ENCODE results near the gene MBOAT1. TPM values are rescaled to one million over a fixed set of nuclear protein-coding genes. Genes with fewer than 3 reads are reported as not detected.

MBOAT1 gene
- total RNA-seq, 1 donor from 2014 or later, result 6.6 TPM

DNA sequence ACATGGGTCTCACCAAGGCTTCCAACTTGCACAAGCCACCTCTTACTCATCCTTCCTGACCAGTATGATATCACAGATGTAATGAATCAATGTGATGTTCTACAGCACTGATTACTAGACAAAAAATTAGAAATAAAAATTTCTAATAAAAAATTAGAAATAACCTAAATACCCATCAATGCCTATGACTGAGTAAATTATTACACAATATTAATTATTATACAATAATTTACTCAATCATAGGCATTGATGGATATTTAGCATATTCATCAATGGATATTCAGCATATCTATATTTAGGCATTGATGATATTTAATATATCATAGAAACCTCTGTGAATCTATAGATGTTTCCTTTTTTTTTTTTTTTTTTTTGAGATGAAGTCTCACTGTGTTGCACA is 43.2 kb upstream of the MBOAT1 start:
- Mint-ChIP-seq H3K27ac (ENCODE audit: unreplicated experiment) (no peak overlapping the region), H3K36me3 (ENCODE audit: unreplicated experiment) (peaks cover 5% of the 10 kb centered on the region), H3K4me3 (ENCODE audit: unreplicated experiment) (no peak overlapping the region), H3K9me3 (ENCODE audit: unreplicated experiment) (peaks cover 11% of the 10 kb centered on the region), H3K4me1 (ENCODE audit: unreplicated experiment) (no peaks in the 10 kb centered on the region), H3K27me3 (ENCODE audit: unreplicated experiment) (no peaks in the 10 kb centered on the region)
- TF ChIP-seq, protein P1, sequence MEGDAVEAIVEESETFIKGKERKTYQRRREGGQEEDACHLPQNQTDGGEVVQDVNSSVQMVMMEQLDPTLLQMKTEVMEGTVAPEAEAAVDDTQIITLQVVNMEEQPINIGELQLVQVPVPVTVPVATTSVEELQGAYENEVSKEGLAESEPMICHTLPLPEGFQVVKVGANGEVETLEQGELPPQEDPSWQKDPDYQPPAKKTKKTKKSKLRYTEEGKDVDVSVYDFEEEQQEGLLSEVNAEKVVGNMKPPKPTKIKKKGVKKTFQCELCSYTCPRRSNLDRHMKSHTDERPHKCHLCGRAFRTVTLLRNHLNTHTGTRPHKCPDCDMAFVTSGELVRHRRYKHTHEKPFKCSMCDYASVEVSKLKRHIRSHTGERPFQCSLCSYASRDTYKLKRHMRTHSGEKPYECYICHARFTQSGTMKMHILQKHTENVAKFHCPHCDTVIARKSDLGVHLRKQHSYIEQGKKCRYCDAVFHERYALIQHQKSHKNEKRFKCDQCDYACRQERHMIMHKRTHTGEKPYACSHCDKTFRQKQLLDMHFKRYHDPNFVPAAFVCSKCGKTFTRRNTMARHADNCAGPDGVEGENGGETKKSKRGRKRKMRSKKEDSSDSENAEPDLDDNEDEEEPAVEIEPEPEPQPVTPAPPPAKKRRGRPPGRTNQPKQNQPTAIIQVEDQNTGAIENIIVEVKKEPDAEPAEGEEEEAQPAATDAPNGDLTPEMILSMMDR (IDR thresholded peaks at IDR 0.05), result no peak
- DNase-seq (ENCODE audit: extremely low spot score, unreplicated experiment), result no peak

DNA sequence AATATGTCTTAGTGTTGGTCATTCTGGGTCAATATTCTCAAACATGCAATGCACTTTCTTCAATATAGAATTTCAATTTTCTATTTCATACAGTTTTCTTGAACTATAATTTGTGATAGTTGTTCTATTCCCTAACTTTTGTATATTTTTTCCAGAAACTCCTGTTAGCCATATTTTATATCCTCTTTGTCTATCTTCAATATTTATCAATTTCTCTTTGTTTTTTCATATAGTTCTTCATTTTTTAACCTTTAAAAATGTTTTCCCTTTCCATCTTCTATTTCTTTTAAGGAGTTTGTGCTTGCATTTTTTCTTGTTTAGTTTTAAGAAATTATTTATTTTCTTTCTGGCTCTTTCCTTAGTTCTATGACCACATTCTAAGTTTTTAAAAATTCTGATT is 42.0 kb upstream of the MBOAT1 start:
- H3K4me3 Mint-ChIP-seq (ENCODE audit: unreplicated experiment), result no peak overlapping the region
- TF ChIP-seq, protein P1 (IDR thresholded peaks at IDR 0.05), result no peak
- H3K36me3 Mint-ChIP-seq (ENCODE audit: unreplicated experiment), result peaks cover 5% of the 10 kb centered on the region
- no peak for DNase-seq (ENCODE audit: extremely low spot score, unreplicated experiment)
- no peaks in the 10 kb centered on the region for H3K4me1 Mint-ChIP-seq (ENCODE audit: unreplicated experiment)
- H3K27me3 Mint-ChIP-seq (ENCODE audit: unreplicated experiment), result no peaks in the 10 kb centered on the region
- peaks cover 11% of the 10 kb centered on the region for H3K9me3 Mint-ChIP-seq (ENCODE audit: unreplicated experiment)
- H3K27ac Mint-ChIP-seq (ENCODE audit: unreplicated experiment), result no peak overlapping the region

DNA sequence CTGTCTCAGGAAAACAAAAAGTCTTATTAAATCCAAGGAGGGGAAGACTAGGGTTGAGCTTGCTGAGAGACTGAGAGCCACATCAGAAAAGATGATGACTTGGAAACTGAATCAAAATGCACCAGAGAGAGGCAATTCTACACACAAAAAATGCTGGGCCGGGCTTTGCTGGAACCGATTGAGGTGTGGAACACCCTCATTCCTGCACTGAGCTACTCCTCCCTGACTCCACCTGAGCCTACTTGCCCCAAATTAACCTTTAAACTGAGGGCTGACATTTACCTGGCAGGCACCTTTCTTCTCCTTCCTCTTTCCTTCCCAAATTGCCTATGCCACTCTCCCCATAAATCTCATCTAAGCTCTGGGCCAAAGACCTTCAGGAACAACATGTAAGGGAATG is 40.8 kb upstream of the MBOAT1 start:
- Mint-ChIP-seq H3K9me3 (ENCODE audit: unreplicated experiment) (peaks cover 11% of the 10 kb centered on the region), H3K4me1 (ENCODE audit: unreplicated experiment) (no peaks in the 10 kb centered on the region), H3K4me3 (ENCODE audit: unreplicated experiment) (no peak overlapping the region), H3K27me3 (ENCODE audit: unreplicated experiment) (no peaks in the 10 kb centered on the region), H3K27ac (ENCODE audit: unreplicated experiment) (no peak overlapping the region), H3K36me3 (ENCODE audit: unreplicated experiment) (peaks cover 5% of the 10 kb centered on the region)
- TF ChIP-seq, protein P1 (IDR thresholded peaks at IDR 0.05), result no peak
- no peak for DNase-seq (ENCODE audit: extremely low spot score, unreplicated experiment)

DNA sequence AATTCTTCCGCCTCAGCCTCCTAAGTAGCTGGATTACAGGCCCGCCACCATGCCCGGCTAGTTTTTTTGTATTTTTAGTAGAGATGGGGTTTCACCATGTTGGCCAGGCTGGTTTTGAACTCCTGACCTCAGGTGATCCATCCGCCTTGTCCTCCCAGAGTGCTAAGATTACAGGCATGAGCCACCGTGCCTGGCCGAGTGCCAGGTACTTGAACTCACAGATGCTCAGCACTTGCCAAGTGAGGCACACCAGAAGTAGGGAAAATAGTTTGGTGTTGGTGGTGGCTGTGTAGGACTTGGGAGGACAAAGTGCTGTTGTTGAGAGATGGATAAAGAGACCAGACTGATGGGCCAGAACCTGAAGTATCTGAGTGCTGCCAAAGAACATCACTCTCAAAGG is 40.0 kb upstream of the MBOAT1 start:
- Mint-ChIP-seq H3K4me3 (ENCODE audit: unreplicated experiment) (no peak overlapping the region), H3K4me1 (ENCODE audit: unreplicated experiment) (no peaks in the 10 kb centered on the region), H3K27me3 (ENCODE audit: unreplicated experiment) (no peaks in the 10 kb centered on the region), H3K9me3 (ENCODE audit: unreplicated experiment) (peaks cover 11% of the 10 kb centered on the region), H3K36me3 (ENCODE audit: unreplicated experiment) (peaks cover 5% of the 10 kb centered on the region), H3K27ac (ENCODE audit: unreplicated experiment) (no peak overlapping the region)
- DNase-seq (ENCODE audit: extremely low spot score, unreplicated experiment), result no peak
- TF ChIP-seq, protein P1 (IDR thresholded peaks at IDR 0.05), result no peak

DNA sequence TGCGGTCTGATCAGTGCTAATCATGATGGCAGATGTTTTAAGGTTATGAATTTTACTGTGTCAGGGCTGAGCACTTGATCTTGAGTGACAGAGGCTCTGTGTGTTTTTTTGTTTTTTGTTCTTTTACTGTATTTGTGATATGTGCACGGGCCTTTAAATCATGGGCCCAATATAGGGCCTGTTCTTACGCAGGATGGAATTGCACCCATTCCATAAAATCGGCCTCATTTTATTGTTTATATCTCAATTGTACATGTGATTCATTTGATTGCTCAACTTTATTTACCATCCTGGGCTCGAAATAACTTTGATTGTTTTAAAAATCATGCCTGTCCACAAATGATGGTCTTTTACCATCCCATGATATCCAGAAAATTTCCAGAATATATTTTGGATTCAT is 39.3 kb upstream of the MBOAT1 start:
- H3K9me3 Mint-ChIP-seq (ENCODE audit: unreplicated experiment), result peaks cover 14% of the 10 kb centered on the region
- peaks cover 2% of the 10 kb centered on the region for H3K4me1 Mint-ChIP-seq (ENCODE audit: unreplicated experiment)
- DNase-seq (ENCODE audit: extremely low spot score, unreplicated experiment), result no peak
- TF ChIP-seq, protein P1 (IDR thresholded peaks at IDR 0.05), result no peak
- H3K27ac Mint-ChIP-seq (ENCODE audit: unreplicated experiment), result no peak overlapping the region
- H3K36me3 Mint-ChIP-seq (ENCODE audit: unreplicated experiment), result peaks cover 5% of the 10 kb centered on the region
- no peak overlapping the region for H3K4me3 Mint-ChIP-seq (ENCODE audit: unreplicated experiment)
- H3K27me3 Mint-ChIP-seq (ENCODE audit: unreplicated experiment), result no peaks in the 10 kb centered on the region
